ENCODE results near the gene GAREM1. TPM values are rescaled to one million over a fixed set of nuclear protein-coding genes. Genes with fewer than 3 reads are reported as not detected.

Gene GAREM1
- polyA plus RNA-seq, 1 of the 3 experiments (the other 2 are of a cell fraction), result 2.8 TPM

DNA sequence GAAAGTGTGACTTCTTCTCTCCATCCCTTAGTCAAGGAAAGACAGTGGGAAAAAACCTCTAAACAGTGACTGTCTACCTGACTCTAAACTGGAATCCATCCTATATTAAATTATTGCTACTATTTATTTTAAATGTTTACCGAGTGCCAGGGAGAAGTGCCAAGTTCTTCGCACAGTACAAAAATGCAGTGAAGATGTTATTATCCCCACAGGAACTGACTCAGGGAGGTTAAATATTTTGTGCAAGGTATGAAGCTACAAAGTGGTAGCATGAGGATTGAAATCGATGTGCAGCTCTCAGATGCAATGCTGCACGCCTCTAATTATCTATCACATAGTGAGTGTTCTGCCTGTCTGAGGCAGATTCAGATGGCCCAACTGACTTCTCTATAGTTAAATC, 189.8 kb downstream of the GAREM1 start:
- TF ChIP-seq JUND (IDR thresholded peaks at IDR 0.05), result no peak
- no peak for TF ChIP-seq FOSL2 (IDR thresholded peaks at IDR 0.05; ENCODE audit: borderline replicate concordance, low read depth)
- no peak for TF ChIP-seq NFIC (IDR thresholded peaks at IDR 0.05; ENCODE audit: borderline replicate concordance)
- no peak for TF ChIP-seq YY1 (IDR thresholded peaks at IDR 0.05; ENCODE audit: low read depth)
- TF ChIP-seq ELF1 (IDR thresholded peaks at IDR 0.05), result no peak
- no peak for TF ChIP-seq RCOR1 (IDR thresholded peaks at IDR 0.05; ENCODE audit: low read length)
- TF ChIP-seq, protein P1, sequence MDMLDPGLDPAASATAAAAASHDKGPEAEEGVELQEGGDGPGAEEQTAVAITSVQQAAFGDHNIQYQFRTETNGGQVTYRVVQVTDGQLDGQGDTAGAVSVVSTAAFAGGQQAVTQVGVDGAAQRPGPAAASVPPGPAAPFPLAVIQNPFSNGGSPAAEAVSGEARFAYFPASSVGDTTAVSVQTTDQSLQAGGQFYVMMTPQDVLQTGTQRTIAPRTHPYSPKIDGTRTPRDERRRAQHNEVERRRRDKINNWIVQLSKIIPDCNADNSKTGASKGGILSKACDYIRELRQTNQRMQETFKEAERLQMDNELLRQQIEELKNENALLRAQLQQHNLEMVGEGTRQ (IDR thresholded peaks at IDR 0.05; ENCODE audit: borderline replicate concordance, low read depth, low read length), result no peak
- TF ChIP-seq RAD21 (IDR thresholded peaks at IDR 0.05; ENCODE audit: low read length), result no peak
- no peak for TF ChIP-seq RXRA (IDR thresholded peaks at IDR 0.05; ENCODE audit: borderline replicate concordance, low read depth)
- TF ChIP-seq, protein P2, sequence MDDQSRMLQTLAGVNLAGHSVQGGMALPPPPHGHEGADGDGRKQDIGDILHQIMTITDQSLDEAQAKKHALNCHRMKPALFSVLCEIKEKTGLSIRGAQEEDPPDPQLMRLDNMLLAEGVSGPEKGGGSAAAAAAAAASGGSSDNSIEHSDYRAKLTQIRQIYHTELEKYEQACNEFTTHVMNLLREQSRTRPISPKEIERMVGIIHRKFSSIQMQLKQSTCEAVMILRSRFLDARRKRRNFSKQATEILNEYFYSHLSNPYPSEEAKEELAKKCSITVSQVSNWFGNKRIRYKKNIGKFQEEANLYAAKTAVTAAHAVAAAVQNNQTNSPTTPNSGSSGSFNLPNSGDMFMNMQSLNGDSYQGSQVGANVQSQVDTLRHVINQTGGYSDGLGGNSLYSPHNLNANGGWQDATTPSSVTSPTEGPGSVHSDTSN (IDR thresholded peaks at IDR 0.05), result no peak
- TF ChIP-seq SMC3 (IDR thresholded peaks at IDR 0.05; ENCODE audit: low read depth, low read length), result no peak
- no peak for TF ChIP-seq CHD2 (IDR thresholded peaks at IDR 0.05; ENCODE audit: low read length, partially characterized antibody)
- TF ChIP-seq USF1 (IDR thresholded peaks at IDR 0.05; ENCODE audit: borderline replicate concordance, low read depth), result no peak
- no peak for TF ChIP-seq TCF12 (IDR thresholded peaks at IDR 0.05)
- no peak for TF ChIP-seq SIN3A (IDR thresholded peaks at IDR 0.05; ENCODE audit: borderline replicate concordance, low read depth, low read length)
- H3K4me3 ChIP-seq (ENCODE audit: low read depth in 2 of 2, low read length in 1 of 2), result no peak overlapping the region
- H3K9me3 ChIP-seq, result no peaks in the 10 kb centered on the region
- POLR2A ChIA-PET, result no interaction called here
- no peaks in the 10 kb centered on the region for H3K36me3 ChIP-seq (replicated peaks in 1 of 2; ENCODE audit: control insufficient read depth in 1 of 2, insufficient read depth in 2 of 2, low read length in 1 of 2)
- no peak overlapping the region for H3K4me2 ChIP-seq
- no peak overlapping the region for H2AFZ ChIP-seq (ENCODE audit: low read depth)
- no peak for DNase-seq
- CTCF ChIA-PET, result interaction anchor here (1.0 to 3.3 kb wide), 6 partner anchors 8 to 268 kb away, joined by 3 to 12 read pairs (median 7); partner anchors contain the start of gene GAREM1
- no peaks in the 10 kb centered on the region for H3F3A ChIP-seq (replicated peaks; ENCODE audit: insufficient read depth)
- H4K20me1 ChIP-seq (ENCODE audit: insufficient read depth), result no peaks in the 10 kb centered on the region
- 86% methylated on average over 4 of the region's 4 CpGs for WGBS (ENCODE audit: low lambda C conversion rate)
- no peaks in the 10 kb centered on the region for H3K9me2 ChIP-seq
- H3K4me1 ChIP-seq (ENCODE audit: control insufficient read depth in 1 of 2, insufficient read depth in 2 of 2, low read depth in 1 of 2, low read length in 1 of 2), result no peaks in the 10 kb centered on the region
- no peaks in the 10 kb centered on the region for H3K27me3 ChIP-seq (ENCODE audit: insufficient read depth)
- H3K9ac ChIP-seq, result no peak overlapping the region
- no peaks in the 10 kb centered on the region for H3K79me2 ChIP-seq (ENCODE audit: insufficient read depth)
- no peak overlapping the region for H3K27ac ChIP-seq (ENCODE audit: low read depth in 2 of 2, low read length in 1 of 2)

DNA sequence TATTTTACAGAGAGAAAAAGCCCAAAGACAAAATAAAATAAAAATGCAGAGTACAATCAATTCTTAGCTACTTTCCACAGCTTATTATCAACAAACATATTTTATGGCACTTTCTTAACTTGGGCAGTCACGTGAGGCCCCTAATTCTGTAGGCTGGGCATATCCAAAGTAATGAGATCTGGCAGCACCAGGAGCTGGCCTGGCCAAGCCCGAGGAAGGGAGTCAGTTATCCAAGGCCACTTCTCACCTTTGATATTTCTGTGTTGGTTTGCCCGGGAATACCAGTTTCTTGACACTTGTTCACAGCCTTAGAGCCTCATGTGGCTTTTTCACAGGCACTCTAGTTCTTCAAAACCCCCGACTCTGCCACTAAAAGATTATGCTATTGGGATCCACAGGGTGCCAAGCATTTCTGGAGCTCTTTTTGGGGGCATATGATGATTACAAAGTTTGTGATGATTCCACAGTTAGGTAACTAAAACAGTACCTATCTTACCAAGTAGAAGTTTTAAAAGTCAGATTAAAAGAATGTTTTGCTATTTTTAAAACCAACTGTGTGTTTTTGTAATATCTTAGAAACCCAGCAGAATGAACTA, 190.4 kb downstream of the GAREM1 start:
- 87% methylated on average over 4 of the region's 4 CpGs for WGBS (ENCODE audit: low lambda C conversion rate)
- no peak for DNase-seq
- POLR2A ChIA-PET, result no interaction called here
- Histone ChIP-seq H3K4me3 (ENCODE audit: low read depth in 2 of 2, low read length in 1 of 2) (no peak overlapping the region), H3K9me2 (no peaks in the 10 kb centered on the region), H3K79me2 (ENCODE audit: insufficient read depth) (no peaks in the 10 kb centered on the region), H3K4me1 (ENCODE audit: control insufficient read depth in 1 of 2, insufficient read depth in 2 of 2, low read depth in 1 of 2, low read length in 1 of 2) (no peaks in the 10 kb centered on the region), H3K4me2 (no peak overlapping the region), H4K20me1 (ENCODE audit: insufficient read depth) (no peaks in the 10 kb centered on the region), H3K36me3 (replicated peaks in 1 of 2; ENCODE audit: control insufficient read depth in 1 of 2, insufficient read depth in 2 of 2, low read length in 1 of 2) (no peaks in the 10 kb centered on the region), H3K9me3 (no peaks in the 10 kb centered on the region), H2AFZ (ENCODE audit: low read depth) (no peak overlapping the region), H3K27me3 (ENCODE audit: insufficient read depth) (no peaks in the 10 kb centered on the region), H3K27ac (ENCODE audit: low read depth in 2 of 2, low read length in 1 of 2) (no peak overlapping the region), H3K9ac (no peak overlapping the region), H3F3A (replicated peaks; ENCODE audit: insufficient read depth) (no peaks in the 10 kb centered on the region)
- CTCF ChIA-PET, result interaction anchor here (1.0 to 3.3 kb wide), 6 partner anchors 9 to 269 kb away, joined by 3 to 12 read pairs (median 8); partner anchors contain the start of gene GAREM1
- TF ChIP-seq RFX5 (IDR thresholded peaks at IDR 0.05; ENCODE audit: low read length), result no peak
- no peak for TF ChIP-seq FOSL2 (IDR thresholded peaks at IDR 0.05; ENCODE audit: borderline replicate concordance, low read depth)
- no peak for TF ChIP-seq ZBTB33 (IDR thresholded peaks at IDR 0.05; ENCODE audit: borderline replicate concordance, low read depth)
- TF ChIP-seq, protein P2 (IDR thresholded peaks at IDR 0.05), result no peak
- no peak for TF ChIP-seq YY1 (IDR thresholded peaks at IDR 0.05; ENCODE audit: low read depth)
- TF ChIP-seq SIN3A (IDR thresholded peaks at IDR 0.05; ENCODE audit: borderline replicate concordance, low read depth, low read length), result no peak
- TF ChIP-seq TCF12 (IDR thresholded peaks at IDR 0.05), result no peak
- TF ChIP-seq RAD21 (IDR thresholded peaks at IDR 0.05; ENCODE audit: low read length), result no peak
- TF ChIP-seq IRF3 (IDR thresholded peaks at IDR 0.05; ENCODE audit: low read depth, low read length), result no peak
